GM11168 (cell line): ENCODE results near the gene HNRNPUL1.

ENCODE experiments used
- in situ Hi-C: fragments of 300-500 bp; cut with MboI; formaldehyde crosslinking; loops from one replicate; pipeline ENCODE4 v1.12.0; 2022; ENCODE audit warnings: low sequenced_read_pairs; ENCODE audit not compliant: unreplicated experiment

HNRNPUL1 gene

DNA sequence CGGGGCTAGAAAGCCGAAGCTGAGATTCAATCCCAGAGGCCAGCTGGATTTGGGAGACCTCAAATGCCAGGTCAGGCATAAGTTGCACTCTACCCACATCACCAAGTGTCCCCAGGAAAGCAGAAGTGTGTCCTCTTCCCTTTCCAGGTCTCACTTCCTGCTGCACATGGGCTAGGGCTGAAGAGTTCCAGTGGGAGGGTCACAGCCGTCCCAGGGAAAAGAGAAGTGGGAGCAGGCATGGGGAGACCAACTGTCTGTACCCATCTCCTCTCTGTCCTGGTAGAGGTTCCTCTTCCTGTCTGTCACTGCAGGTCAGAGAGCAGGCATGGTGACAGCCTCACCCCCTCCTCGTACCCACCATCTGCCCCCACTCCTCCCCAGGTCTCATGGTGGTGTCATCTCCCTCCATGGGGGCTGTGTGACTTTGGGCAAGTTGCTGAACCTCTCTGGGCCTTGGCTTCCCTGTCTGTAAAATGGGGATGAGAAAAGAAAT lies 30.4 kb upstream of the HNRNPUL1 start:
- in situ Hi-C loops, result no loop called here

DNA sequence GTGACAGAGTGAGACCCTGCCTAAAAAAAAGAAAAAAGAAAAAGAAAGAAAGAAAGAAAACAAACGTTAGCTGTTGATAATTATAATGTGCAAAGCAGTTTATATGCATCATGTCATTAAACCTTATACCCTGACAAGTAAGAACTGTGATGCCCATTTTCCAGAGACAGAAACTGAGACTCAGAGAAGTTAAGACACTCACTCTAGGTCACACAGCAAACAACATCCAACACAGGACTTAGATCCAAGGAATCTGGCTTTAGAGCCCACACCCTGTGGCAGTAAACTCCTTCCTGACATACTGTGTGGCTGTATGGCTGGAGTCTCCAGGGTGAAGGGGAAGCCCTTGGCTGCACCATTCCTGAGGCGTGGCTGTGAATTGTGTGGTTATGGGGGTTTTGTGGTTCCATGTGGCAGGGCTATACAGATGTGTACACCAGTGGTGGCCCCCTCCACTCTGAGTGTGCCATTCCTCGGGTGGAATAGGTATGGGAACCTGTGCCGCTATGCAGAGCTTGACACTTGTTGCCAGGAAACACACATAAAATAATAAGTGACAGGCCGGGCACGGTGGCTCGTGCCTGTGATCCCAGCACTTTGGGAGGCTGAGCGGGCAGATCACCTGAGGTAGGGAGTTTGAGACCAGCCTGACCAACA lies 29.5 kb upstream of the HNRNPUL1 start:
- in situ Hi-C loops, result no loop called here

DNA sequence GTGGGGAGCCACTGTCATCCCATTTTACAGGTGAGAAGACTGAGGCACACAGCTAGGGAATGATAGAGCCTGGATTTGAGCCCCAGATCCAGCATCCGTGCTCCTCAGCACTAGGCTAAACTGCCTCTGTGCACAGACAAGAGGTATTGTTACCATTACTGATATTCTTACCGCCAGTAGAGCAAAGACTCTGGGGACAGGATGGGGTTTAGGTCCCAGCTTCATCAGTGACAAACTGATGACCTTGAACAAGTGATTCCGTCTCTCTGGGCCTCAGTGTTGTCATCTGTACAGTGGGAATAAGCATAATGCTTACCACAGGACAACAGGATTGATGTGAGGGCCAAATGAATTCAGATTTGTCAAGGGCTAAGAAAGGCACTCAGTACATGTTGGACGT lies 28.7 kb upstream of the HNRNPUL1 start:
- in situ Hi-C loops, result no loop called here

DNA sequence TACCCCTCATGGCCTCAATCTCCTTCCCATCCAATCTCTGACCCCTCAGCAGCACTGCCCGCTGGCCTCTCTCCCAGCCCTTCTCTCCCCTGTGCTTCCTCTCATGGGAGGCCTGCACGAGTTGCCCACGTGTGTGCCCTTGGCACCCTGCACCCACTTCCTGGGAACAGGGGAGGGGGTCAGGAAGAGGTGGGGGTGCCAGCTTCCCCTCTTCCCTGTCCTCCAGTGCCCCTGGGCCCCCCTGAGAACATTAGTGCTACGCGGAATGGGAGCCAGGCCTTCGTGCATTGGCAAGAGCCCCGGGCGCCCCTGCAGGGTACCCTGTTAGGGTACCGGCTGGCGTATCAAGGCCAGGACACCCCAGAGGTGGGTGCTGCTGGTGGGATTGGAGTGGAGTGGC lies 25.9 kb upstream of the HNRNPUL1 start:
- in situ Hi-C loops, result no loop called here

DNA sequence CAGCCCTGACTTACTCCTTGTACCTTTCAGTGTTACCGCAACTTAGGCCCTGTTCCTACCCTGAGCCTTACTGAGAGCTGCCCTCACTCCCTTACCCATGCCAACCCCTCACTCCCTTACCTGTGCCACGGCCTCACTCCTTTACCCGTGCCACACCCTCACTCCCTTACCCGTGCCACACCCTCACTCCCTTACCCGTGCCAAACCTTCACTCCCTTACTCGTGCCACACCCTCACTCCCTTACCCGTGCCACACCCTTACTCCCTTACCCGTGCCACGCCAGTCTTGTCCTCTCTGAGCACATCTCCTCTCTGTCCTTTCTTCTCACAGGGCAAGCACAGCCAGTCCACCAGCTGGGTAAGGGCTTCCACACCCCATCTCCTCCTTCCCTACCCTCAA lies 24.8 kb upstream of the HNRNPUL1 start:
- in situ Hi-C loops, result no loop called here

DNA sequence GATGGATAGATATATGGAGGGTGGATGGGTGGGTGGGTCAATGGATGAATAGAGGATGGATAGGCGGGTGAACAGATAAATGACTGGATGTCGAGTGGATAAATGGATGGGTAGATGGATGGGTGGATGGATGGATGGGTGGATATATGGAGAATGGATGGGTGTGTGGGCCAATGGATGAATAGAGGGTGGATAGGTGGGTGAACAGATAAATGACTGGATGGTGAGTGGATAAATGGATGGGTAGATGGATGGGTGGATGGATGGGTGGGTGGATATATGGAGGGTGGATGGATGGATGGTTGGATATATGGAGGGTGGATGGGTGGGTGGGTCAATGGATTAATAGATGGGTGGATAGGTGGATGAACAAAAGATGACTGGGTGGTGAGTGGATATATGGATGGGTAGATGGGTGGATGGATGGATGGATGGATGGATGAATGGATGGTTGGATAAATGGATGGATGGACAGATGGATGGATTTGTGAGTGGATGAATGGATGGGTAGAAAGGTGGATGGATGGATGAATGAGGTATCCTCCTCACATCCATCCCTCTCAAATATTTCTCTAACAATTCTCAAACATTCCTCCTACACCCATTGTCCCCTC lies 24.1 kb upstream of the HNRNPUL1 start:
- in situ Hi-C loops, result no loop called here

DNA sequence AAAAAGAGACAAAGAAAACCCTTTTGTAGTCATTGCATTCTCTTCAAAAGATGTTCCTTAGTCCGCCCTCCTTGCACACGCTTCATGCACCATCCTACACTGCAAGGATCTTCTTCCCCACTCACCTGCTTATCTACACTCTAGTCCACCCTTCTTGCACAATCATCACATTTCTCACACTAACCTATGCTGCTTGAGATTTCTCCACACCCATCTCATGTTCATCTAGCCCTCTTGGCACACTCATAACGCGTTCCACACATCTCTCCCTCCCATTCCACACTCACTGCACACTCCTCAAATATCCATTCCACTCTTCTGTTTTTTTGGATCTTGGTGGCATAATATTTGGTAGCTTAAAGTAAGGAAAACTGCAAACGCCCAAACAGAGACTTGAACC lies 22.3 kb upstream of the HNRNPUL1 start:
- in situ Hi-C loops, result no loop called here

DNA sequence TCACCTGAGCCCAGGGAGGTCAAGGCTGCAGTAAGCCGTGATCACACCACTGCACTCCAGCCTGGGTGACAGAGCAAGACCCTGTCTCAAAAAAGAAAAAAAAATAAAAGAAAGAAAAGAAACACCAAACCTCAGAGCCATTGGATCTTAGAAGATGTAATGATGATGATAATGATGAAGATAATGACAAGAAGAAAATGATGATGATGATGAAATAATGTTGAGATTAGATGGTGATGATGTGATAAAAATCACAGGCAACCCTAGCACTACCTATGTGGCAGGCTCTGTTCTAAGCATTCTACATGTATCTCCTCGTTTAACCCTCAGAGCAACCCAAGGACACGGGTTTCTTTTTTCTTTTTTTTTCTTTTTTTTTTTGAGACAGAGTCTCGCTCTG lies 20.1 kb upstream of the HNRNPUL1 start:
- in situ Hi-C loops, result no loop called here

DNA sequence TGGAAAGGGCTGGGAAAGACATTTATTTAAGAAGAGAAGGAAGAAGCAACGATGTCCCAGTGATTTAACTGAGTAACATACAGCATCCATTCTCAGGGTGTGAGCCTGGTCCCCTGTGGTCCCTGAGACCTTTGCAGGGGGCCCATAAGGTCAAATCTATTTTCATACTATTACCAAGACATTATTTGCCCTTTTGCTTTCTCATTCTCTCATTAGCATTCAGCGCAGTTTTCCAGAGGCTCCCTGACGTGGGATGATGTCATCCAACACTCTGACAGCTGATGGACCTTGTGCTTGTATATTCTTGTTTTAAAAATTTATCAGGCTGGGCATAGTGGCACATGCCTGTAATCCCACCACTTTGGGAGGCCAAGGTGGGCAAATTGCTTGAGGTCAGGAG lies 18.3 kb upstream of the HNRNPUL1 start:
- in situ Hi-C loops, result no loop called here

DNA sequence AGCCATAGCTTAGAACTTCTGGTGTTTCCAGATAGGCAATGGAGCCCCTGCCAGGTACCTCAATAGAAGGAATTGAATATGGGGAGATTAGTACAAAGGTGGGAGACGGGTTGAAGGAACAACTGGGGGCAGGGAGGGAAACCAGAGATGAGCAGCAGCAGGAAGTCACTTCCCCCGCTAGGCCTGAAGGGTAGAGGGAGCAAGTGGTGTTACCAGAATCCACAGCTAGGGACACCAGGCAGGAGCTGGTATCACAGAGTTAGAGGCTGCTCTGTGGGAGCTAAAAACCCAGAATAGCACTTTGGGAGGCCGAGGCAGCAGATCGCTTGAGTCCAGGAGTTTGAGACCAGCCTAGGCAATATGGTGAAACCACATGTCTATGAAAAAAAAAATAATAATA lies 15.3 kb upstream of the HNRNPUL1 start:
- in situ Hi-C loops, result no loop called here

DNA sequence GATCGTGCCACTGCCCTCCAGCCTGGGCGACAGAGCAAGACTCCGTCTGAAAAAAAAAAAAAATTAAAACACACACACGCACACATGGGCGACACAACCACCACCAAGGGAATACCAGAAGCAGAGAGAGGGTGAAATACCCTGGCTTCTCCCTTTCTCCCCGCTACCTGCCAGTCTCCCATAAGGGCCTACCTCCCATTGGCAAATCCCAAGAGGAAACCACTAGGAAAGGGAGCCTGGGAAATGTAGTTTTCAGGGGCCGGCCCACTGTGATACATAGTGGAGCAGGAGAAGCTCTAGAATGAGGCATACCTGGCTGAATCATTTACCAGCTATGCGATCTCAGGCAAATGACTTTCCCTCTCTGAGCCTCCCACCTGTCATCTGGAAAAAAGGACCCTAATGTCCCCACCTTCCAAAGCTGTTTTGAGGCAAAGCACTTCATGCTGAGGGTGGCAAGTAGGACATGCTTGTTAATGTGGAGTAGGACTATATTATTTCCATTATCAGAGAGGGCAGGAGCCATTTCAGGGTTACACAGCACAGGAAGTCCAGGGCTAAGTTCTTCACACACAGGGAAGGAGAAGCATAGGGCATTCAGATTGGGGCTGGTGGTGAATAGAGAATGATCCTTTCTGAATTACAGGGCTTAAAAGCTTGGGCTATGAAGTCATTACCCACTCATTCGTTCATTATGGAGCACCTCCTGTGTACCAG lies 14.3 kb upstream of the HNRNPUL1 start:
- in situ Hi-C loops, result loop anchor here (5.0 kb wide), 1 partner anchor 38 kb away; no protein-coding TSS in a partner anchor

DNA sequence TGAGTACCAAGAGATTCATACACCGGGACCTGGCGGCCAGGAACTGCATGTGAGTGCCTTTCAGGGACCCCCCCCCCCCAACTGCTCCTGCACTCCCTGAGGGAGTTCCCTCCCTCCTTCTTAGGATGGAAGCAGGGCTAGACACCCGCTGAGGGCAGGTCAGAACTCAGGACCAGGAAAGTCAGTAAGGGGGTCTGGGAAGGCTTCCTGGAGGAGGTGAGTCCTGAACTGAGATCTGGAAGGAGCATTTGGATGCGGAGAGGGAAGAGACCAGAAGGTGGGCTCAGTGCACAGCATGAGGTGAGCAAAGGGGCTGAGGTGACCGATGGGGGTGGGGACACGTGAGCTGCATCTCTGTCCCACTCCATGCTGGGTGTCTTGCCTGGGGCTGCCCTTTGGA lies 10.5 kb upstream of the HNRNPUL1 start:
- in situ Hi-C loops, result loop anchor here (5.0 kb wide), 1 partner anchor 41 kb away; no protein-coding TSS in a partner anchor

DNA sequence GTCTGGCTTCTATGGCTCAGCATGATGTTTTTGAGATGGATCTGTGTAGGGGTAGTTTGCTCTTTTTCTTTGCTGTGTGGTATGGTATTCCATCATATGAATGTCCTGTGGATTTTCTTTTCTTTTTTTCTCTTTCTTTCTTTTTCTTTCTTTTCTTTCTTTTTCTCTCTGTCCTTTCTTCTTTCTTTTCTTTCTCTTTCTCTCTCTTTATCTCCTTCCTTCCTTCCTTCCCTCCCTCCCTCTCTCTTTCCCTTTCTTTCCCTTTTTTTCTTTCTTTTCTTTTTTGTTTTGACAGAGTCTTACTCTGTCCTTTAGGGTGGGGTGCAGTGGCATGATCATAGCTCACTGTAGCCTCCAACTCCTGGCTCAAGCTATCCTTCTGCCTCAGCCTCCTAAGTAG lies 9.0 kb upstream of the HNRNPUL1 start:
- in situ Hi-C loops, result no loop called here

DNA sequence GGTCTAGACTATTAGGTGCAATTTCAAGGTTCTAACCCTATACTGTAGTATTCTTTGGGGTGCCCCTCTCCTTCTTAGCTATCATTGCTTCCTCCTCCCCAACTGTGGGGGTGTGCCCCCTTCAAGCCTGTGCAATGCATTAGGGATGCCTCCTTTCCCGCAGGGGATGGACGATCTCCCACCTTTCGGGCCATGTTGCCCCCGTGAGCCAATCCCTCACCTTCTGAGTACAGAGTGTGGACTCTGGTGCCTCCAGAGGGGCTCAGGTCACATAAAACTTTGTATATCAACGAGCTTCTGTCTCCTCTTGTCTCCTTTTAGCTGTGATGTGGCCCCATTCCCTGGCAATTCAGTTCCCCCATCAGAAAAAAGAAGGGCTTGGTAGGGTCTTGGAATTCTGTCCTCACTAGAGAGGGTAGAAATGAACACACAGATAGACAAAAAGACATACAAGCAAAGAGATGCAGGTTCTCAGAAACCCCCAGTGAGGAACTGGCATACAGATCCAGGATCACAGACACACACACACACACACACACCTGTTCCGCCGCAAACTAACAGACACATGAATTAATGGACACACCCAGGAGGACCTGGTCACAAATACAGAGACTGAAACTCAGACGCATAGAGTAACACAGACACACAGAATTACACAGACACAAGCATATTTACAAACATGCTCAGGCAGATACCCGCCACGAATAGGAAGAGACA lies 2.5 kb upstream of the HNRNPUL1 start:
- in situ Hi-C loops, result no loop called here

DNA sequence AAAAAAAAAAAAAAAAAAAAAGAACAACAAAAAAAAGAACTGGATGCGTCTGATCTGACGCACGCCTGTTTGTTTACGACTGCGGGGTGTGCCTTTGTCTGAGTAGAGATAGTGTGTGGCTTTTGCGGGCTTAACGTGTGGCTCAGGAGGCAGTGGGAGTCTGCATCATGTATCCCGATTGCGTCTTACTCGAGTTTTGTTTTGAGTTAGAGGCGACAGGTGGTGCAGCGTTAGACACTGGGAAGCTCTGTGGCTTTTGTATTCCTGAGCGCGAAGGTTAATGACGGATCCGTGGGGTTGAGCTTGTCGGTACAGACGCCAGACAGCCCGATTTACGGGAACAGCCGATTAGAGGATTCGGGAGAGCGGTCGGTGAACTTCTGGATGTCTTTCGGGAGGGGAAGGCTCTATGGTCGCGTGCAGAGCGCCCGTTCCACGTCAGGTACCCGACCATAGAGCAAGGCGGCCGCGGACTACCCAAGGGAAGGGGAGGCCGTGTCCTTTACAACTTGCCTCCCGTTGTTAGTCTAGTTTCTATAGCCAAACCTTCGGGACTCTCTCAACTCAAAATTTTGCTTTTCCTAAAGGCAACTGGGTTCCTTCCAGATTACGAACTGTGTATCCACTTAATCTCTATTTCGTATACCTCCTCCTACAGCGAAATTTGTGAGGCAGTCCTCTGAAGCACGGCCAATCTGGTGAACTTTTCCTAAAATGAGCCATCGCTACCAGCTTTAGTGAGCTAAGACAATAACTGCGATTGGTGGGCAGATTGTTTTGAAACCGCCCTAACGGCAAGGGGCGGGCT lies 926 bp upstream of the HNRNPUL1 start:
- in situ Hi-C loops, result no loop called here

DNA sequence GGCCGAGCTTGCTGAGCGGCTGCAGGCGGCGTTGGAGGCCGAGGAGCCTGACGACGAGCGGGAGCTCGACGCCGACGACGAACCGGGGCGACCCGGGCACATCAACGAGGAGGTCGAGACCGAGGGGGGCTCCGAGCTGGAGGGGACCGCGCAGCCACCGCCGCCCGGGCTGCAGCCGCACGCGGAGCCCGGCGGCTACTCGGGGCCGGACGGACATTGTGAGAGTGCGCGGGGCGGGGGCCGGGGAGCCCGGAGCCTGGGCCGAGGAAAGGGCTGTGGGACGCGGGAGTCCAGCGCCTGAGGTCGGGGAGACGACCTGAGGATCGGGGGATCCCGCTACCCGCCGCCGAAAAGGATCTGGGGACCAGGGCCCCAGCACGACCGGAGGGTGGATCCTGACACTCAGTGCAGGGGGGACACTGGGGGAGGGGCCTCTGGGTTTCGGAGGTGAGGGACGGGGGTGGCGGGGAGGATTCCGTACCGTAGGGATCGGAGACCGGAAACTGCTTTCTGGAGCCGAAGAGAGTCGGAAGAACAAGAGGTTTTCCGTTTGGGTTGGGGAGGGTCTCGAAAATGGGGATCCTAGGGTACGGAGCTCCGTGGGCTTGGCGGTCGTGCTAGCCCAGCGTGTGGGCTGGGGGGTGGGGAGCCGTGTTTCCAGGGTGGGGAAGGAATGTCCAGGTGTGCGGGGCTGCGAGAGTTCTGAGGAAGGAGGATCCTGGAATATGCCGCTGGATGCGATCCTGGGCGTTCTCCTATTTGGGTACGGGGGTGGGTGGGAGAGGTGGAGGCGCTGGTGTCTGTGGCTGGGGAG lies 616 bp downstream of the HNRNPUL1 start:
- in situ Hi-C loops, result no loop called here

DNA sequence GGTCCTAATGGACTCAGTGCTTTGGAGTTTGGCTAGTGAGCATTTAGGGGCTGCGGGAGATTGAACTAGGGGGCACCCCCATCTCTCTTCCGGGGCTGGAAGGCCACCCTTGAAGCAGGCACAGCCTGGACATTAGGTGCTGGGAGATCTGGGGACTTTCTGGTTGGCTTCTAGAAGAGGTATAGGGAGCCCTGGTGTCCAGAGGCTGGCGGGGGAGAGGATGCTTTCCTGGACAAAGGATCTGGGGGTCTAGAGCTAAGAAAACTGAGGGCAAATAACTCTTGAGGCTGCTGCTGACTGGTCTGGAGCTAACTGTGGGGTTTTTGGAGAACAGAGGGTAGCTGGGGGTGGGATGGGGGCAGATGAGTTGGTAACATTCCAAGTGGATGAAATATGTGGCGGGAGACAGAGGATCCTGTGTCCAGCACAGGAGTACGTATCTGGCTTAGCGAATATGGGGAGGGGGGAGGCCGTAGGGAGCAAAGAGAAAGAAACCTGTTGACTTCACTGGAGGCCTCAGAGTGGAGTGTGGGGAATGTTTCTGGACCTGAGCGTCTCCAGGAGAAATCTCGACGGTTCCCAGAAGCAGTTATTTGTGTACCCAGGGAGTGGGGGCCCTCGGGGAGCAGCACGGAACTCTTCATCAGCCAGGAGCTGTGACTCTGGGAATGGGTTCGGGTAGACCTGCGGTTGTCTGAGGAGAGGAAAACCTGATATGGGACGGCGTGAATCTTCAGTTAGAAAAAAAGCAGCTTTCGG lies 1.4 kb downstream of the HNRNPUL1 start:
- in situ Hi-C loops, result no loop called here

DNA sequence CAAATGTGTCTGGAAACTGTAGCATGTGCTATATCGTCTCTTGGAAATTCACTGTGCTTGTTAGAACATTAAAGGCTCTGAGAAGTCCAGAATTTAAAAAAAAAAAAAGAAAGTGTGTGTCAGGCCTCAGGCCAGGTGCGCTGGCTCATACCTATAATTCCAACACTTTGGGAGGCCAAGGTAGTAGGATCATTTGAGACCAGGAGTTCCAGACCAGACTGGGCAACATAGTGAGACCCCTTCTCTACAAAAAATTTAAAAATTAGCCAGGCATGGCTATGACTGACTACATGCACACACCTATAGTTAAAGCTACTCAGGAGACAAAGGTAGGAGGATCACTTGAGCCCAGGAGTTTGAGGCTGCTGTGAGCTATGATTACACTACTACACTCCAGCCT lies 4.9 kb downstream of the HNRNPUL1 start:
- in situ Hi-C loops, result no loop called here
